SKM-1 (cell line): ENCODE measurements around the gene PRKN.

ENCODE experiments used
- DNase-seq: peaks from one replicate; lab custom pipeline; 2025; ENCODE audit not compliant: unreplicated experiment; lab: John Stamatoyannopoulos, UW

The PRKN gene

DNA sequence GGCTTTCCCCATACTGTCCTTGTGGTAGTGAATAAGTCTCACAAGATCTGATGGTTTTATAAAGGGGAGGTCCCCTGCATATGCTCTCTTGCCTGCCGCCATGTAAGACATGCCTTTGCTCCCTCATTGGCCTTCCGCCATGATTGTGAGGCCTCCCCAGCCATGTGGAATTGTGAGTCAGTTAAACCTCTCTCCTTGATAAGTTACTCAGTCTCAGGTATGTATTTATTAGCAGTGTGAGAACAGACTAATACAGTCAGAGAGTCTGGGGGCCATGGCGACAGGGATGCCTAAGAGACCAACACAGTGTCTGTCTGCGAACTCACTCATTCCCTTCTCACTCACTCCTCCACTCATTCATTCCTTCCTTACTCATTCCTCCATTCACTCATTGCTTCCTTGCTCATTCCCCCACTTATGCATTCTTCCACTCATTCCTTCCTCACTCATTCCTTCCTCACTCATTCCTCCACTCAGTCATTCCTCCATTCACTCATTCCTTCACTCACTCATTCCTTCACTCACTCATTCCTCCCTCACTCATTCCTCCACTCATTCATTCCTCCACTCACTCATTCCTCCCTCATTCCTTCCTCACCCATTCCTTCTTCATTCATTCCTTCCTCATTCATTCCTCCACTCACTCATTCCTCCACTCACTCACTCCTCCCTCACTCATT lies 1316.2 kb downstream of the PRKN start:
- DNase-seq, result no peak

- DNase-seq, result no peak
Observed at GRCh38 chr6:161410736-161411135, 1316.8 kb downstream of the PRKN start.

- no peak for DNase-seq
Observed at GRCh38 chr6:161410076-161410475, 1317.5 kb downstream of the PRKN start.

GRCh38 chr6:161409353-161409752 lies 1318.2 kb downstream of the PRKN start:
- no peak for DNase-seq

DNA sequence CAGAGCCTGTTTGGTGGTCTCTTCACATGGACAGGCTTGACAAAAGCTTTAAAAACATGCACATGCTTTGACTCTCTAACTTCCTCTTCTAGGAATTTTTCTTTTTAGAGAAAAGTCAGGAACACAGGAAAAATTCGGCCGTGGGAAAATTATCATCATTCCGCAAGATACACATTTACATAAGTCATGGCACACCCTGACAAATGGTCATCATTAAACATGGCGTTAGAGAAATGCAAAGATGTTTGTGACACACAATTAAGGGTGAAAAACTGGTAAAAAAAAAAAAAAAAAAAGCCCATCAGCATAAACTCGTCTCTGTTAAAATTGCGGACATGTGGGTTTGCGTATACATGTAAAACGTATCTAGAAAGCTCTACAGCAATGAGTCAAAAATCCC lies 1319.5 kb downstream of the PRKN start:
- no peak for DNase-seq

- DNase-seq, result no peak
Observed at GRCh38 chr6:161407581-161407980, 1320.0 kb downstream of the PRKN start.

GRCh38 chr6:161407115-161407514 lies 1320.5 kb downstream of the PRKN start:
- no peak for DNase-seq

DNA sequence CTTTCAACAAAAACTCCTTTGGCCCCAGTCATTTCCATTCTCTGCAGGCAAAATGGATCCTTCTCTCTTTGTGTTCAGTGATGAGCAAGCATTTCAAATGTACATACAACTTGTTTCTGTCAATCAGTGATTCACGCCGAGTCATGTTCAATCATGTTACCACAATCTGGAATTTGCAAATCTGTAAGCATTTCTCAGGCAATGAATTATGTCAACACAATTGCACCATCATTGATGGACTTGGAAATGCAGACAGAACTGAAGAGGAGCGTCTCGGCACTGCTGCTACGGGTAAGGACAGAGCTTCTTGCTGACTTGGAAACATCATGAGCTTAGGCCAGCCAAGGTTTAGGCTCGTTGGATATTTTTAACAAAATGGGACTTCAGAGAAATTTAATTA lies 1320.9 kb downstream of the PRKN start:
- no peak for DNase-seq

DNA sequence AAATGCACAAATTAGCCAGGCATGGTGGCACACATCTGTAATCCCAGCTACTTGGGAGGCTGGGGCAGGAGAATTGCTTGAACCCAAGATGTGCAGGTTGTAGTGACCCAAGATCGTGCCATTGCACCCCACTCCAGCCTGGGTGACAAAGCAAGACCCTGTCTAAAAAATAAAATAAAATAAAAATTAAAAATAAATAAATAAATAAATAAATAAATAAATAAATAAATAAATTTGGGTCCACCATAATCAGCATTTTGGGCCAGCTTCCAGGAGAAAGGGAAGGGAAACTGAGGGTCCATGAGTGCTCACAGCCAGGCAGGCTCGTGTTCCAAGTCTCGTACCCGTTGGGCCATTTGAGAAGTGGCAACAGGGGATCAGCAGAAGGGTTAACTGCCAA lies 1322.1 kb downstream of the PRKN start:
- no peak for DNase-seq

- DNase-seq, result no peak
Observed at GRCh38 chr6:161403717-161404116, 1323.8 kb downstream of the PRKN start.

- DNase-seq, result no peak
Observed at GRCh38 chr6:161401587-161402309, 1325.8 kb downstream of the PRKN start.

DNA sequence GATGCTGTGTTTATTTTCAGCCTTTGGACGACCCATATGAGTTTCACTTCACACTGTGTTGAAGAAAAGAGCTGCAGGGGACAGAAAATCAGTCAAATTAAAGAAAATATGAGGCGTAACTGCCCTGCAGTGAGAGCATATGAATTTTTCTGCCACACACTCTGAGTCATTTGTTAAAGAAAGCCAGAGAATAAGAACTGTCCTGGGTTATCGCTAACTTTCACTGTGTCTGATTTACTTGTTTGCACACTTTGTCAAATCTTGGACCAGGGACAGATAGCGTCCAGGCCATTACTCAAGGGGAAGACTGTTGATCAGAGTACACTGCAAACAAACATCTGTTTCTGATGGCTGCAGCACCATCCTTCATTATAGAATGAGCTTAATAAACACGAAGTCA lies 1326.9 kb downstream of the PRKN start:
- no peak for DNase-seq

DNA sequence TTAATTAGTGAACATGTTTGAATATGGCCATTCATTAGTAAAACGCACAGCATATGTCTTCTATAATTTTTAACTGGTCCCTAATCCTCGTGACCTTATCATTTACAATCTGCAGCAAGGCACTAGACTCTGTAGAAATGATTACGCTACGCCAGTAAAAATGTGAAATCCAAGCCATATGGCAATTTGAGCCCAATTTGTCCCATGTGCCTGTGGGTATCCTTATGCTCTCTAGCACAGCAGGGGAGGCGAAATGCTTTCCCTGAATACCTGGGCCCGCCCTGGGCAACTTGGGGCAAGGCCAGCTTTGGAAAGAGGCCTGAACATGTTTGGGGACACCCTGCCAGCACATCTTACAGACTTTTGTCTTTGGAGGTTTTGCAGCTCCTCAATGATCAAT lies 1331.0 kb downstream of the PRKN start:
- no peak for DNase-seq

DNA sequence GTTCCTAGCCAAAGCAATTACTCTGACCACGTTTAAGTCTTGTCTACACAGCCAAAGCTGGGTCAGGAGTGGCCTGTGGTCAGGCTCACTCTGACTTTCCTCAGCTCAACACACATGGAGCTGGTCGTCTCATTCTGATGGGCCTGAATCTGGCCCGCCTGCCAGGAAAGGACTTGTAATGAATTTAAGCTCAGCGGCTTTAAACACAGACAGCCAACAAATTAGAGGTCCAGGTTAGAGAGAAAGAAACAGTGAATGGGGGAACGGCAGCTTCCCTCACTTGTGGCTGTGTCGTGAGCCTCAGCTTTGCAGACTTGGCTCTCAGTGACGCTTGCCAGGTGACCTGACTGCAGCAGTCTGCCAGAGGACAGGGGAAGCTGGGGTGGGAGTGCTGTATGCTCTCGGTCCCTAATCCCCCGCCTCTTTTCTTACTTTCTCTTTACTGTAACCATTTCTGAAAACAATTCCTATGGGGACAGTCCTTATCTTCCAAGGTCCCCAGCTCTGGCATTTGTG lies 1331.8 kb downstream of the PRKN start:
- DNase-seq, result no peak

GRCh38 chr6:161394437-161394836 lies 1333.1 kb downstream of the PRKN start:
- DNase-seq, result no peak

DNA sequence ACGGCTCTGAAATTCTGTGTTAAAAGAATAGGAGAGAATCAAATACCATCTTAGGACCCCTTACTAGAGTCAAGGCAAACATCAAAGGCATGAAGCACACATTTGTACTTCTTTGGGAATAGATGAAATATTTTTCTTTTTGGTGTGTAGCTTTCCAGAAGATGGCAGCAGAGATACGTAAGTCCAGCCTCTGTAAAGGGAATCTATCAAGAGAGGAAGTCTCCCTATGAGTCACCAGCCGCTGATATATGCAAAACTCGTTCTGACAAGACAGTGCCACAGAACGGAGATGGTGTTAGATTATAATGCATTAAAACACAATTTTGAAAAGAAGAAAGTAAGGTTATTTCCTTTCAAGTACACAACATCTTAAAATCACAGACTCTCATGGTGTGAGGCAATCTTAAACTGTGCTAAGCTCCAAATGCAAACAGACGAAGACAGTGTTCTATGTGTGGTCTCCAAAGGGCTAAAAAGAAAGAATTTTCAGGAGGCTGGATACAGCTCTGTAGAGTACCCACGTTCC lies 1333.7 kb downstream of the PRKN start:
- DNase-seq, result peak; percentile 92

- no peak for DNase-seq
Observed at GRCh38 chr6:161393292-161393691, 1334.3 kb downstream of the PRKN start.

- DNase-seq, result no peak
Observed at GRCh38 chr6:161389756-161390155, 1337.8 kb downstream of the PRKN start.

- no peak for DNase-seq
Observed at GRCh38 chr6:161383951-161384350, 1343.6 kb downstream of the PRKN start.

DNA sequence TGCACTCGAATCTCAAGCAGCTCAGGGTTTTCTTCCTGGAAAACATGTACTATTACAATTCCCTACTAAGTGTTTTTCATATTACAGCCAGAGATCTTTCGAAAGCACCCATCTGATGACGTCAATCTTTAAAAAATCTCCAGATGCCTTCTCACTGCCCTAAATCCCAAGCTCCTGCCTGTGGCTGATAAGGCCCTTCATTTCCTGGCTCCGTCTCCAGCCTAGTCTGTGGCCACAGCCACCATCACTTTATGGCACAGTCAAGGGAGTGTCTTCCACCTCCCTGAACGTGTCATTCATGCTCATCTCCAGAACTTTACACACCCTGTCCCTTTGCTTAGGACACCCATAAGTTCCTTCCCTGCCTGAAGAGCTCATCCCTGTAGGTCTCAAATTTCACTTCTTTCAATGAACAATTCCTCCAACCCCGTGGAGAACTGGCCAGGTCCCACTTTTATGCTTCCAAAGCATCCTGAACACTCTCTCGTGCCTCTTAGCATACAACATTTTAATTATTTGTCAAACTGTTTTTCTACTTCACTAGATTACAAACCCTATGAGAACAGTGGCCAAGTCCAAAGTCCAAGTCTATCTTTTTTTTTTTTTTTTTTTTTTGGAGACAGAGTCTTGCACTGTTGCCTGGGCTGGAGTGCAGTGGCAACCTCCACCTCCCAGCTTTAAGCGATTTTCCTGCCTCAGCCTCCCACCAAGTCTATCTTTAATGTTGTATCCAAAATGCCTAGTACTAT lies 1347.6 kb downstream of the PRKN start:
- DNase-seq, result no peak

GRCh38 chr6:161378115-161378514 lies 1349.5 kb downstream of the PRKN start:
- no peak for DNase-seq

DNA sequence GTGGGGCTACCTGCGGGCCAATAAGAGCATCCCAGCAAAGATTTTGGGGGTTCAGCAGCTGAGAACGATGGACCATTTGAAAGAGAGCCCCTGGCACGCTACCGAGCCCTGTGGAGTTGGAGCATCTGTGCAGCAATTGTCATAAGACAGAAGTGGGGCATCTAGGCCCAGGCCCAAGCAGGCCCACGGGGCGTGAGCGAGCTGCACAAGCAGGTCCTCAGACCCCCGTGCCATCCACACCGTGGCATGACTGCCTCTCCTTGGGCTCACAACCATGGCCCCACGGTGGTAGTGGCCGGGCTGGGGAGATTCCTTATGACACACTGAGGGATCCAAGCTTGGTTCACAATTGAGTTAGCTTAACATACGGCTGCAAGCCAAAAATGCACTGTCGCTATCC lies 1350.5 kb downstream of the PRKN start:
- DNase-seq, result no peak
